ENCODE data around the gene CDH22.

- TF ChIP-seq, protein P1, sequence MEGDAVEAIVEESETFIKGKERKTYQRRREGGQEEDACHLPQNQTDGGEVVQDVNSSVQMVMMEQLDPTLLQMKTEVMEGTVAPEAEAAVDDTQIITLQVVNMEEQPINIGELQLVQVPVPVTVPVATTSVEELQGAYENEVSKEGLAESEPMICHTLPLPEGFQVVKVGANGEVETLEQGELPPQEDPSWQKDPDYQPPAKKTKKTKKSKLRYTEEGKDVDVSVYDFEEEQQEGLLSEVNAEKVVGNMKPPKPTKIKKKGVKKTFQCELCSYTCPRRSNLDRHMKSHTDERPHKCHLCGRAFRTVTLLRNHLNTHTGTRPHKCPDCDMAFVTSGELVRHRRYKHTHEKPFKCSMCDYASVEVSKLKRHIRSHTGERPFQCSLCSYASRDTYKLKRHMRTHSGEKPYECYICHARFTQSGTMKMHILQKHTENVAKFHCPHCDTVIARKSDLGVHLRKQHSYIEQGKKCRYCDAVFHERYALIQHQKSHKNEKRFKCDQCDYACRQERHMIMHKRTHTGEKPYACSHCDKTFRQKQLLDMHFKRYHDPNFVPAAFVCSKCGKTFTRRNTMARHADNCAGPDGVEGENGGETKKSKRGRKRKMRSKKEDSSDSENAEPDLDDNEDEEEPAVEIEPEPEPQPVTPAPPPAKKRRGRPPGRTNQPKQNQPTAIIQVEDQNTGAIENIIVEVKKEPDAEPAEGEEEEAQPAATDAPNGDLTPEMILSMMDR (IDR thresholded peaks at IDR 0.05), result no peak
- TF ChIP-seq EZH2phosphoT487 (IDR thresholded peaks at IDR 0.05) (no peak), EZH2 (IDR thresholded peaks at IDR 0.05) (no peak)
Observed at GRCh38 chr20:46256293-46256692, 52.0 kb downstream of the CDH22 start.
